Neural cell (in vitro differentiated cells): Measurements from ENCODE around the gene NDUFA8. TPM values are rescaled to one million over a fixed set of nuclear protein-coding genes. Genes with fewer than 3 reads are reported as not detected.

Source experiments
- H2AFZ ChIP-seq: fragments of 200-600, 300-800 bp; sonication (generic), shearing (Covaris generic); 2 replicates; pipeline ENCODE4 v1.6.0; 2014; ENCODE audit warnings: low read depth, mild to moderate bottlenecking, antibody characterized with exemption, low read length, moderate library complexity
- H3F3A ChIP-seq: fragments of 200-600 bp; shearing (Covaris generic); 2 replicates; pipeline ENCODE4 v1.6.1; 2016; ENCODE audit warnings: mild to moderate bottlenecking, moderate library complexity, mixed read lengths, antibody characterized with exemption, low read length; ENCODE audit not compliant: insufficient read depth, poor library complexity, severe bottlenecking
- H3K27ac ChIP-seq: fragments of 200-600, 300-800 bp; sonication (generic), shearing (Covaris generic); 2 replicates; pipeline ENCODE4 v1.5.1; 2014; ENCODE audit warnings: mild to moderate bottlenecking, low read length, moderate library complexity
- H3K27me3 ChIP-seq: fragments of 300-800, 200-600 bp; sonication (generic), shearing (Covaris generic); 2 replicates; pipeline ENCODE4 v1.6.0; 2014; ENCODE audit warnings: mild to moderate bottlenecking, low read depth, low read length, moderate library complexity; ENCODE audit not compliant: insufficient read depth
- H3K36me3 ChIP-seq: fragments of 300-800, 200-600 bp; sonication (generic), shearing (Covaris generic); 2 replicates; pipeline ENCODE4 v1.5.1; 2014; ENCODE audit warnings: mild to moderate bottlenecking, antibody characterized with exemption, low read length, moderate library complexity; ENCODE audit not compliant: insufficient read depth
- H3K4me2 ChIP-seq: fragments of 300-800, 200-600 bp; sonication (generic), shearing (Covaris generic); 2 replicates; pipeline ENCODE4 v1.6.0; 2014; ENCODE audit warnings: mild to moderate bottlenecking, low read length
- H3K4me3 ChIP-seq: fragments of 300-800, 200-600 bp; sonication (generic), shearing (Covaris generic); 2 replicates; pipeline ENCODE4 v1.5.1; 2014; ENCODE audit warnings: mild to moderate bottlenecking, low read length, moderate library complexity
- H3K79me2 ChIP-seq: fragments of 200-600 bp; shearing (Covaris generic); replicated peaks from 2 replicates; pipeline ENCODE4 v1.6.0; 2014; ENCODE audit warnings: mild to moderate bottlenecking, low read length, moderate library complexity; ENCODE audit not compliant: insufficient read depth
- H3K9ac ChIP-seq: fragments of 300-800, 200-600 bp; sonication (generic), shearing (Covaris generic); 2 replicates; pipeline ENCODE4 v1.6.1; 2016; ENCODE audit warnings: mild to moderate bottlenecking, low read length, mixed read lengths
- H3K9me2 ChIP-seq: fragments of 200-600 bp; shearing (Covaris generic); 2 replicates; pipeline ENCODE4 v1.6.1; 2016; ENCODE audit warnings: mild to moderate bottlenecking, low read length, mixed read lengths; ENCODE audit not compliant: insufficient read depth
- H3K9me3 ChIP-seq: fragments of 200-600, 300-800 bp; sonication (generic), shearing (Covaris generic); 2 replicates; pipeline ENCODE4 v1.6.1; 2016; ENCODE audit warnings: mild to moderate bottlenecking, mixed run types, low read length, moderate library complexity, mixed read lengths
- H4K20me1 ChIP-seq: fragments of 200-600 bp; shearing (Covaris generic); 2 replicates; pipeline ENCODE4 v1.6.1; 2016; ENCODE audit warnings: mild to moderate bottlenecking, mixed run types; ENCODE audit not compliant: insufficient read depth
- CTCF ChIP-seq: fragments of 450-650 bp; IDR thresholded peaks from 2 replicates; pipeline ENCODE4 v1.5.1; 2014; ENCODE audit warnings: antibody characterized with exemption, mild to moderate bottlenecking, moderate library complexity; ENCODE audit not compliant: poor library complexity, severe bottlenecking
- EP300 ChIP-seq: fragments of 450-650 bp; conservative IDR thresholded peaks from 2 replicates; pipeline ENCODE4 v1.6.1; 2014; ENCODE audit warnings: antibody characterized with exemption, mild to moderate bottlenecking, moderate library complexity; ENCODE audit not compliant: poor library complexity, severe bottlenecking
- EZH2 ChIP-seq: fragments of 200-600, 300-800 bp; shearing (Covaris generic), sonication (generic); IDR thresholded peaks from 2 replicates; pipeline ENCODE4 v1.6.1; 2014; ENCODE audit warnings: antibody characterized with exemption, low read length, borderline replicate concordance, mild to moderate bottlenecking; ENCODE audit not compliant: insufficient read depth, poor library complexity, severe bottlenecking
- MXI1 ChIP-seq: fragments of 450-650 bp; conservative IDR thresholded peaks from 2 replicates; pipeline ENCODE4 v1.6.1; 2014; ENCODE audit warnings: antibody characterized with exemption, mild to moderate bottlenecking; ENCODE audit not compliant: poor library complexity, severe bottlenecking
- POLR2AphosphoS5 ChIP-seq: IDR thresholded peaks from 2 replicates; pipeline ENCODE4 v1.6.1; 2012
- RAD21 ChIP-seq: fragments of 450-650 bp; conservative IDR thresholded peaks from 2 replicates; pipeline ENCODE4 v1.6.1; 2014; ENCODE audit warnings: antibody characterized with exemption, mild to moderate bottlenecking, moderate library complexity
- REST ChIP-seq: IDR thresholded peaks from 2 replicates; pipeline ENCODE4 v1.6.1; 2012; ENCODE audit warnings: borderline replicate concordance
- SMC3 ChIP-seq: fragments of 450-650 bp; conservative IDR thresholded peaks from 2 replicates; pipeline ENCODE4 v1.6.1; 2014; ENCODE audit warnings: antibody characterized with exemption, mild to moderate bottlenecking, moderate library complexity; ENCODE audit not compliant: poor library complexity
- TAF1 ChIP-seq: IDR thresholded peaks from 2 replicates; pipeline ENCODE4 v1.6.1; 2012; ENCODE audit warnings: low read depth
- polyA plus RNA-seq: library from polyadenylated mRNA; depleted of rRNA; stranded (reverse); fragments of >200 nt; gene quantifications from 2 replicates; pipeline ENCODE4 v1.2.3, GENCODE V29; 2014

NDUFA8 gene
- polyA plus RNA-seq, 1 donor from 2014 or later: 65.0 TPM

GRCh38 chr9:122204055-122204454 is 44.5 kb upstream of the NDUFA8 start:
- Histone ChIP-seq H3F3A (no peaks in the 10 kb centered on the region), H3K4me3 (no peak overlapping the region), H3K27me3 (peaks cover 7% of the 10 kb centered on the region), H4K20me1 (no peaks in the 10 kb centered on the region), H3K9ac (no peak overlapping the region), H2AFZ (no peak overlapping the region), H3K4me2 (no peak overlapping the region), H3K9me2 (no peaks in the 10 kb centered on the region), H3K36me3 (no peaks in the 10 kb centered on the region), H3K27ac (no peak overlapping the region), H3K79me2 (no peaks in the 10 kb centered on the region), H3K9me3 (no peaks in the 10 kb centered on the region)
- TF ChIP-seq POLR2AphosphoS5 (no peak), REST (no peak), CTCF (no peak), RAD21 (no peak), EP300 (no peak), SMC3 (no peak)

GRCh38 chr9:122202111-122202510 is 42.5 kb upstream of the NDUFA8 start:
- H3F3A ChIP-seq: no peaks in the 10 kb centered on the region
- no peak for TF ChIP-seq POLR2AphosphoS5
- TF ChIP-seq REST: no peak
- no peak for TF ChIP-seq CTCF
- TF ChIP-seq SMC3: no peak
- TF ChIP-seq TAF1: no peak
- TF ChIP-seq RAD21: no peak
- no peak for TF ChIP-seq EP300
- TF ChIP-seq MXI1: no peak
- no peak for TF ChIP-seq EZH2
- no peaks in the 10 kb centered on the region for H3K27me3 ChIP-seq
- no peak overlapping the region for H3K4me3 ChIP-seq
- H3K9ac ChIP-seq: no peak overlapping the region
- H2AFZ ChIP-seq: no peak overlapping the region
- H3K9me2 ChIP-seq: no peaks in the 10 kb centered on the region
- H4K20me1 ChIP-seq: no peaks in the 10 kb centered on the region
- no peak overlapping the region for H3K27ac ChIP-seq
- no peaks in the 10 kb centered on the region for H3K36me3 ChIP-seq
- no peak overlapping the region for H3K4me2 ChIP-seq
- H3K9me3 ChIP-seq: no peaks in the 10 kb centered on the region
- no peaks in the 10 kb centered on the region for H3K79me2 ChIP-seq
